K562 (cell line): ENCODE measurements around the gene WDR90. TPM values are rescaled to one million over a fixed set of nuclear protein-coding genes. Genes with fewer than 3 reads are reported as not detected.

Experiments used
- ARID1B ChIP-seq: fragments of 450-650 bp; IDR thresholded peaks from 2 replicates; pipeline ENCODE4 v1.6.1; 2016; ENCODE audit warnings: antibody characterized with exemption, mild to moderate bottlenecking, inconsistent platforms
- HMGN3 ChIP-seq: IDR thresholded peaks from 2 replicates; pipeline ENCODE4 v1.6.1; 2011; ENCODE audit warnings: borderline replicate concordance, low read depth, mild to moderate bottlenecking, mixed read lengths, low read length; ENCODE audit not compliant: insufficient read length; ENCODE audit errors: extremely low read depth
- IRF2 ChIP-seq: sonication (generic); formaldehyde crosslinking; IDR thresholded peaks from 2 replicates; pipeline ENCODE4 v1.8.1; 2022; ENCODE audit warnings: mild to moderate bottlenecking, missing genetic modification reagents
- KDM4B ChIP-seq, 2 experiments: fragments of 450-650 bp in 1 of 2; sonication (generic) in 1 of 2; IDR thresholded peaks; 2 replicates each; pipeline ENCODE4 v1.6.1; 2016 to 2017; ENCODE audit warnings: borderline replicate concordance in 2 of 2, antibody characterized with exemption in 1 of 2, low read depth in 1 of 2, mild to moderate bottlenecking in 1 of 2
- MLX ChIP-seq, 2 experiments: fragments of 450-650 bp in 1 of 2; sonication (generic) in 1 of 2; formaldehyde crosslinking; conservative IDR thresholded peaks; 2 replicates each; pipeline versions ENCODE4 v1.4.0 to v1.8.1; 2020 to 2022; ENCODE audit warnings: mild to moderate bottlenecking in 1 of 2, missing genetic modification reagents in 1 of 2
- MTA1 ChIP-seq: fragments of 450-650 bp; IDR thresholded peaks from 2 replicates; pipeline ENCODE4 v1.6.1; 2017; ENCODE audit warnings: borderline replicate concordance
- NCOA4 ChIP-seq: fragments of 450-650 bp; IDR thresholded peaks from 2 replicates; pipeline ENCODE4 v1.6.1; 2018; ENCODE audit warnings: mild to moderate bottlenecking; ENCODE audit not compliant: partially characterized antibody
- NCOA6 ChIP-seq: fragments of 450-650 bp; IDR thresholded peaks from 2 replicates; pipeline ENCODE4 v1.6.1; 2017; ENCODE audit warnings: mild to moderate bottlenecking
- RERE ChIP-seq: sonication (generic); formaldehyde crosslinking; IDR thresholded peaks from 2 replicates; pipeline ENCODE4 v1.8.0; 2023; ENCODE audit warnings: missing genetic modification reagents, mild to moderate bottlenecking, borderline replicate concordance
- ZBTB2 ChIP-seq: fragments of 450-650 bp; IDR thresholded peaks from 2 replicates; pipeline ENCODE4 v1.6.1; 2016; ENCODE audit warnings: antibody characterized with exemption
- ZNF143 ChIP-seq: sonication (generic); formaldehyde crosslinking; IDR thresholded peaks from 2 replicates; pipeline ENCODE4 v1.9.0; 2022; ENCODE audit warnings: mild to moderate bottlenecking, missing genetic modification reagents
- ZNF511 ChIP-seq: sonication (generic); formaldehyde crosslinking; IDR thresholded peaks from 2 replicates; pipeline ENCODE4 v1.8.0; 2022; ENCODE audit warnings: mild to moderate bottlenecking, missing genetic modification reagents
- polyA plus RNA-seq, 8 experiments: library from polyadenylated mRNA; depleted of rRNA in 4 of 8; stranded (reverse) in 5 of 8; unstranded in 3 of 8; fragments of >200 nt; fragmentation: Nextera tagmentation in 2 of 8; fragmentation: Illumina TruSeq in 1 of 8; extraction: Ambion mirVana in 2 of 8; extraction: Trizol in 1 of 8; gene quantifications; 2 replicates each; pipeline versions ENCODE4 v1.2.1 to v1.2.3, GENCODE V29; 2011 to 2014; ENCODE audit warnings: inconsistent platforms in 1 of 8, missing spikeins in 1 of 8
- total RNA-seq, 7 experiments: library from RNA; depleted of rRNA in 6 of 7; stranded (reverse); fragments of >200 nt in 6 of 7; fragmentation: Illumina TruSeq in 2 of 7; extraction: Trizol in 2 of 7; gene quantifications; 2 replicates each; pipeline versions ENCODE4 v1.2.1 to v1.2.3, GENCODE V29; 2011 to 2021; ENCODE audit warnings: low replicate concordance in 1 of 7

WDR90 gene
- total and polyA plus RNA-seq, 9 of the 15 experiments (the other 6 are each of a cell fraction or from before 2014, with no cell fraction given): 0.44 to 12.6 (median 3.3) TPM

- no peak for TF ChIP-seq RERE
- TF ChIP-seq HMGN3: no peak
- no peak for TF ChIP-seq ARID1B
- TF ChIP-seq ZNF143: no peak
- TF ChIP-seq MLX (CRISPR knock-in tag; conservative IDR thresholded peaks at IDR 0.05): no peak
- TF ChIP-seq NCOA4: no peak
- 0 out of 2 replicates have a peak, but pooled peaks have one; percentile 6 for TF ChIP-seq ZBTB2
- TF ChIP-seq NCOA6: no peak
- TF ChIP-seq KDM4B (IDR thresholded peaks at IDR 0.05; ENCODE audit: borderline replicate concordance in 2 of 2, low read depth in 1 of 2): no peak
- TF ChIP-seq MTA1: no peak
- TF ChIP-seq IRF2: no peak
- TF ChIP-seq ZNF511 (CRISPR knock-in tag): 0 out of 2 replicates have a peak, but pooled peaks have one; percentile 53
Measured at GRCh38 chr16:630249-630814, 18.8 kb upstream of the WDR90 start (continued).
